ENCODE data around the gene GAREM1. TPM values are rescaled to one million over a fixed set of nuclear protein-coding genes. Genes with fewer than 3 reads are reported as not detected.

Gene GAREM1
- total RNA-seq, 4 donors from 2014 or later, result 10.8 to 32.5 (median 18.3) TPM

GRCh38 chr18:32251466-32251865 is 219.2 kb downstream of the GAREM1 start:
- Histone ChIP-seq H3K9me3 (no peaks in the 10 kb centered on the region), H3K36me3 (no peaks in the 10 kb centered on the region), H3K27me3 (no peaks in the 10 kb centered on the region), H3K4me1 (no peaks in the 10 kb centered on the region), H3K27ac (no peak overlapping the region), H3K4me3 (no peak overlapping the region)
- TF ChIP-seq CTCF (IDR thresholded peaks at IDR 0.05), result no peak
- no peak for TF ChIP-seq POLR2A (IDR thresholded peaks at IDR 0.05)
- WGBS, 2 donors, result 62 to 65% methylated on average over 3 of the region's 3 CpGs
- intact Hi-C loops (cut with DNase I), result no loop called here
- no peak for DNase-seq

DNA sequence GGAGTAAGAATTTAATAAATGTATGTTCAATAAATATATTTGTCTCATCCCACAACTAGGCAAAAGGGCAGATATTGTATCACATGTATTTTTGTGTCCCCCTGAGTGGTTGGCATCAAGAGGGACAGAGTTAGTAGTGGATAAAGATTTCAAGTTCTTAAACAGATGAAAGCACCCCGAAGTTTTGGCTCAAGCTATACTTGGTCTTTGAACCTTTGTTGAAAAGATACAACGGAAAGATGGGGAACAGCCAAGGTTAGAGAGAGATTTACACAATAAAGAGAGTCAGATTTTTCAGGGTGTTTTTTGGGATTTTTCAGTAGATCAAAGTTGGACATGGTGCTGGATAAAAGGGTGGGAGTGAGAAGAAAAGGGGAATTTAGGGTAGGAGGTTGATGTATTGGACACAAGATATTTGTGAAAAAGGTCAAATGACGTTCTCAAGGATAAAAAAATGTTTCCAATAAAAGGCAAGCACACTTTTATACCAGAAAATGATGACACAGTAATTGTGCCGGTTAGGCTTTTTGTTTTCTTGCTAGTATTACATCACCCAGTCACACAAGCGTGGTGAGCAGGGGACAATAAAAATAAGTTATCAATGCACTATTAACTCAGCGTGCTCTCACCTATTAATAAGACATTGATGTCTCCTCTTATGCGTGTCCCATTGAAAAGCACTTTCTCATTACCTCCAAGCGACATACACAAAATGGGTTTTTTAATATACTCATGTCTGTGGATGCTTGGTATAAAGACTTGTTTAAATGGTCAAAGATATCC is 221.3 kb downstream of the GAREM1 start:
- intact Hi-C loops (cut with DNase I), result no loop called here
- Histone ChIP-seq H3K27ac (no peak overlapping the region), H3K4me3 (no peak overlapping the region), H3K4me1 (no peaks in the 10 kb centered on the region), H3K36me3 (no peaks in the 10 kb centered on the region), H3K9me3 (no peaks in the 10 kb centered on the region), H3K27me3 (no peaks in the 10 kb centered on the region)
- 79 to 82% methylated on average over 8 of the region's 8 CpGs for WGBS, 2 donors
- TF ChIP-seq POLR2A (IDR thresholded peaks at IDR 0.05), result no peak
- TF ChIP-seq CTCF (IDR thresholded peaks at IDR 0.05), result no peak
- DNase-seq, result no peak

DNA sequence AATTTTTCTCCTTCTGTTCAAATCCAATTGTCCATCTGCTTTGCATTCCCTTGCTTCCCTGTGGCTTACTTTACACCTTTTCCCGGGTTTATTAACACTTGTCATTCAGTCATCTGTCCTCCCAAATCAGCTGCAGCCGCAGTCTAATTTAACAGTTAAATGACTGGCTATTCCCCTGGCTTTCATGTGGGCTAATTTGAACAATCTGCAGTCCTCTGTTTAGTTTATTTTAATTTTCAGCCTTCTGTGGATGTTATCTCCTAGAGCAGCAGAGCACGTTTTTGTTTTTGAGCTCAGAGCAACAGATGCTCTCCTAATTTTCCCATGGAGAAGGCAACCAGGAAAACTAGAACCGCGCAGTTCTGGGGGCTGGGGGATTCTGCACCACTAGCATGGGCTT is 225.8 kb downstream of the GAREM1 start:
- WGBS, 2 donors, result 69 to 74% methylated on average over 5 of the region's 5 CpGs

DNA sequence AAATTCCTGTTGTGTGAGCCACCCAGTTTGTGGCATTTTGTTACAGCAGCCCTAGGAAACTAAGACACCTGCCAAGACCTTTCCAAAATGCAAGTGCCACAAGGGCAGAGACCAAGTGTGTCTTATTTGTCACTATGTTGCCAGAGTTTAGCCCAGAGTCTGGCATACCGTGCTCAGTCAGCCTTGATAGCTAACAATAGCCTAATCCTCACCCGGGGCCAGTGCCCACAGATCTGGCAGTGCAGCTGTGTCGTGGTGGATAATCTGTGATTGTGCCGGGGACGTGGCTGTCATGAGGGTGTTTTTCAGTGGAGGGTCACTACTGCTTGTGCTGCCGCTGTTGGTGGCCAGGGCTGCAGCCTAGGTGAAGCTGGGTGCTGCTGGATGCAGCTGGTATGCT is 227.3 kb downstream of the GAREM1 start:
- no peaks in the 10 kb centered on the region for H3K4me1 ChIP-seq
- no peak overlapping the region for H3K27ac ChIP-seq
- no peak overlapping the region for H3K4me3 ChIP-seq
- no peaks in the 10 kb centered on the region for H3K36me3 ChIP-seq
- 65 to 90% methylated on average over 2 to 4 of the region's 6 CpGs for WGBS, 2 donors
- H3K27me3 ChIP-seq, result no peaks in the 10 kb centered on the region
- TF ChIP-seq CTCF (IDR thresholded peaks at IDR 0.05) (no peak), POLR2A (IDR thresholded peaks at IDR 0.05) (no peak)
- no peak for DNase-seq
- intact Hi-C loops (cut with DNase I), result no loop called here
- no peaks in the 10 kb centered on the region for H3K9me3 ChIP-seq

More for the DNA sequence above, 225.8 kb downstream of the GAREM1 start:
- H3K27me3 ChIP-seq, result no peaks in the 10 kb centered on the region
- intact Hi-C loops (cut with DNase I), result no loop called here
- H3K4me3 ChIP-seq, result no peak overlapping the region
- H3K4me1 ChIP-seq, result no peaks in the 10 kb centered on the region
- no peaks in the 10 kb centered on the region for H3K9me3 ChIP-seq
- H3K27ac ChIP-seq, result no peak overlapping the region
- no peaks in the 10 kb centered on the region for H3K36me3 ChIP-seq
- TF ChIP-seq POLR2A (IDR thresholded peaks at IDR 0.05) (no peak), CTCF (IDR thresholded peaks at IDR 0.05) (no peak)
- DNase-seq, result no peak

GRCh38 chr18:32242395-32242794 is 228.3 kb downstream of the GAREM1 start:
- H3K27me3 ChIP-seq, result no peaks in the 10 kb centered on the region
- 72 to 91% methylated on average over 2 of the region's 2 CpGs for WGBS, 2 donors
- no peak for DNase-seq
- no peak for TF ChIP-seq CTCF (IDR thresholded peaks at IDR 0.05)
- no peak for TF ChIP-seq POLR2A (IDR thresholded peaks at IDR 0.05)
- H3K9me3 ChIP-seq, result no peaks in the 10 kb centered on the region
- intact Hi-C loops (cut with DNase I), result no loop called here
- H3K4me3 ChIP-seq, result no peak overlapping the region
- H3K36me3 ChIP-seq, result no peaks in the 10 kb centered on the region
- no peak overlapping the region for H3K27ac ChIP-seq
- H3K4me1 ChIP-seq, result no peaks in the 10 kb centered on the region
